KMS-11 (cell line): ENCODE data around the gene ANO8.

Source experiments
- H2AFZ ChIP-seq: fragments of 200-600 bp; sonication (generic); 2 replicates; pipeline ENCODE4 v1.6.1; 2016; ENCODE audit warnings: antibody characterized with exemption, mixed run types, low read depth
- H3K27ac ChIP-seq: fragments of 200-600 bp; sonication (generic); 2 replicates; pipeline ENCODE4 v1.6.1; 2016; ENCODE audit warnings: mild to moderate bottlenecking, mixed run types
- H3K27me3 ChIP-seq: fragments of 200-600 bp; sonication (generic); 2 replicates; pipeline ENCODE4 v1.6.1; 2017; ENCODE audit warnings: mild to moderate bottlenecking, low read depth, mixed run types, moderate library complexity; ENCODE audit not compliant: insufficient read depth
- H3K36me3 ChIP-seq: fragments of 200-600 bp; sonication (generic); 2 replicates; pipeline ENCODE4 v1.6.1; 2017; ENCODE audit warnings: mild to moderate bottlenecking, mixed run types; ENCODE audit not compliant: insufficient read depth
- H3K4me1 ChIP-seq: fragments of 200-600 bp; sonication (generic); 2 replicates; pipeline ENCODE4 v1.6.1; 2016; ENCODE audit warnings: mild to moderate bottlenecking, low read depth, mixed run types; ENCODE audit not compliant: poor library complexity, severe bottlenecking
- H3K4me2 ChIP-seq: fragments of 200-600 bp; sonication (generic); 2 replicates; pipeline ENCODE4 v1.7.0; 2016; ENCODE audit warnings: mild to moderate bottlenecking, mixed run types
- H3K4me3 ChIP-seq: fragments of 200-600 bp; sonication (generic); IDR thresholded peaks from 2 replicates; pipeline ENCODE4 v1.6.1; 2017; ENCODE audit warnings: low read depth, low read length, mixed read lengths; ENCODE audit not compliant: insufficient read depth
- H3K79me2 ChIP-seq: fragments of 200-600 bp; sonication (generic); 2 replicates; pipeline ENCODE4 v1.6.1; 2016; ENCODE audit warnings: low read depth, mixed run types; ENCODE audit not compliant: insufficient read depth
- H3K9ac ChIP-seq: fragments of 200-600 bp; sonication (generic); 2 replicates; pipeline ENCODE4 v1.6.1; 2016; ENCODE audit warnings: mild to moderate bottlenecking, mixed run types
- H4K20me1 ChIP-seq: fragments of 200-600 bp; sonication (generic); 2 replicates; pipeline ENCODE4 v1.6.1; 2016; ENCODE audit warnings: mild to moderate bottlenecking, mixed run types; ENCODE audit not compliant: insufficient read depth
- TF ChIP-seq, protein P1 (sequence below): fragments of 200-600 bp; sonication (generic); conservative IDR thresholded peaks from 2 replicates; pipeline ENCODE4 v1.6.1; 2017; ENCODE audit warnings: low read depth, mild to moderate bottlenecking, antibody characterized with exemption, low read length, moderate library complexity, mixed read lengths

ANO8 gene

DNA sequence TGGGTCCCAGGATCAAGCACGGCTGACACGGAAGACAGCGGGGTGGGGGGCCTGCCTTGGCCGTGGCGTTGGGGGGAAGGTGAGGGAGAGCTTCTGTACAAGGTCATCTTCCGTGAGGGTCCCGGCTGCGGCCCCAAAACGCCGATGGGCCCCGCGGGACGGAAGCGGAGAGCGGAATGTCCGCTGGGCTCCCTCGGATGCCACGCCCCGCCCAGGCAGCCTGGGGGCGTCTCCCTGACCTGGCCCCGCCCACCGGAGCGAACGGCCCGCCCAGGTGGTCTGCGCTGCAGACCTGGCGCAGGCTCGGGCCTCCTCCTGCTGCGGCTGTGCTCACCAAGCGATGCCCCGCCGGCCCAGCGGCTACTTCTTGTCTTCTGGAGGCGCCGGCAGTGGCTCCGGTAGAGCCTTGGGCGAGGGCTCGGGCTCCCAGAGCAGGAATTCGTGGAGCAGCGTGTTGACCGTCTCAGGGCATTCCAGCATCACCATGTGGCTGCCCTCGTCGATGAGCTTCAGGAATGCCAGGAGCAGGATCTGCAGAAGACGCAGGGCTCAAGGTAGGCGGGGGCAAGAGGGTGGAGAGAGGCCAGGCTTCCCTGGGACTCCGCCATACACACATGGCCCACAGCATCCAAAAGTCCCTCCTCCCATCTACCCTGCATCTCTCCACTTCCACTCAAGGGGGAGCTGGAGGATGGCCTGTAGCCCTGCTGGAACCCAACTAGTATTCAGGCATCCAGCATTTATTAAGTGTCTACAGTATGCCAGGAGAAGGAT is 42.2 kb downstream of the ANO8 start:
- TF ChIP-seq, protein P1, sequence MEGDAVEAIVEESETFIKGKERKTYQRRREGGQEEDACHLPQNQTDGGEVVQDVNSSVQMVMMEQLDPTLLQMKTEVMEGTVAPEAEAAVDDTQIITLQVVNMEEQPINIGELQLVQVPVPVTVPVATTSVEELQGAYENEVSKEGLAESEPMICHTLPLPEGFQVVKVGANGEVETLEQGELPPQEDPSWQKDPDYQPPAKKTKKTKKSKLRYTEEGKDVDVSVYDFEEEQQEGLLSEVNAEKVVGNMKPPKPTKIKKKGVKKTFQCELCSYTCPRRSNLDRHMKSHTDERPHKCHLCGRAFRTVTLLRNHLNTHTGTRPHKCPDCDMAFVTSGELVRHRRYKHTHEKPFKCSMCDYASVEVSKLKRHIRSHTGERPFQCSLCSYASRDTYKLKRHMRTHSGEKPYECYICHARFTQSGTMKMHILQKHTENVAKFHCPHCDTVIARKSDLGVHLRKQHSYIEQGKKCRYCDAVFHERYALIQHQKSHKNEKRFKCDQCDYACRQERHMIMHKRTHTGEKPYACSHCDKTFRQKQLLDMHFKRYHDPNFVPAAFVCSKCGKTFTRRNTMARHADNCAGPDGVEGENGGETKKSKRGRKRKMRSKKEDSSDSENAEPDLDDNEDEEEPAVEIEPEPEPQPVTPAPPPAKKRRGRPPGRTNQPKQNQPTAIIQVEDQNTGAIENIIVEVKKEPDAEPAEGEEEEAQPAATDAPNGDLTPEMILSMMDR = peak; percentile 47; the same call in 1 of the 2 replicates
- H3K27ac ChIP-seq = peak overlapping the region; percentile 76
- H2AFZ ChIP-seq = peak overlapping the region; percentile 88
- H3K9ac ChIP-seq = peak overlapping the region; percentile 66; the same call in 1 of the 2 replicates
- H3K4me1 ChIP-seq = peaks cover 7% of the 10 kb centered on the region
- peak overlapping the region; percentile 73 for H3K4me2 ChIP-seq
- H3K27me3 ChIP-seq = 0 out of 2 replicates have a peak, but pooled peaks cover 6% of the 10 kb centered on the region
- H4K20me1 ChIP-seq = no peaks in the 10 kb centered on the region
- no peak overlapping the region for H3K4me3 ChIP-seq
- H3K36me3 ChIP-seq = no peaks in the 10 kb centered on the region
- H3K79me2 ChIP-seq = no peaks in the 10 kb centered on the region

DNA sequence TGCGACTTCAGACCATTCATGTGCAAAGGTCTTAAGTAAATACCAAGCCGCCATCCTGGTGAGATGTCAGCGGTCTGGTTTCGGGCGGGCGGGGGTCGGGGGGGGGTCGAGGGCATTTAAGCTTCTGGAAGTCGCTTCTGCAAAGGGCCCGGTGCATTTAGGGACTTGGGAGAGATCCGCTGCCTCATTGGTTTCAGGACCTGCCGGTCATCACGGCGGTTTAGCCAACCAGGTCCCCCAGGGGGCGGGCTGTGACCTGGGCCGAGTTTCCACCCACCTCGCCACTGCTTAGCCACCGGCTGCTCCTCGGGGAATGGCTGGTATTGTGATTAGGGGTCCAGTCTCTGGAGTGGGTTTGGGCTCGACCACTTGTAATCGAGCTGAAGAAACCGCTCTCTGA is 45.2 kb downstream of the ANO8 start:
- no peak overlapping the region for H2AFZ ChIP-seq
- H4K20me1 ChIP-seq = no peaks in the 10 kb centered on the region
- no peak overlapping the region for H3K9ac ChIP-seq
- H3K4me2 ChIP-seq = no peak overlapping the region
- no peak overlapping the region for H3K4me3 ChIP-seq
- TF ChIP-seq, protein P1 = no peak
- H3K27ac ChIP-seq = no peak overlapping the region
- 0 out of 2 replicates have a peak, but pooled peaks cover 6% of the 10 kb centered on the region for H3K27me3 ChIP-seq
- H3K79me2 ChIP-seq = no peaks in the 10 kb centered on the region
- peaks cover 7% of the 10 kb centered on the region for H3K4me1 ChIP-seq
- no peaks in the 10 kb centered on the region for H3K36me3 ChIP-seq

DNA sequence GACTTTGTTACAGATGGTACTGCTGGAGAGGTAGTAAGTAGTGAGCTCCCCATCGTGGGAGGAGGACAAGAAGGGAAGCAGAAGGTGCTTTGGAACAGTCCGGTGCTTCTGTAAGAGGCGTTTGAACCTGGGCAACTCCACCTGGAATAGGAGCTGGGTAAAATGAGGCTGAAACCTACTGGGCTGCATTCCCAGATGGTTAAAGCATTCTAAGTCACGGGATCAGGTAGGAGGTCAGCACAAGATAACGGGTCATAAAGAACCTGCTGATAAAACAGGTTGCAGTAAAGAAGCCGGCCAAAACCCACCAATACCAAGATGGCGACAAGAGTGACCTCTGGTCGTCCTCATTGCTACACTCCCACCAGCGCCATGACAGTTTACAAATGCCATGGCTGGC is 47.9 kb downstream of the ANO8 start:
- TF ChIP-seq, protein P1 = no peak
- Histone ChIP-seq H3K4me3 (no peak overlapping the region), H3K27me3 (0 out of 2 replicates have a peak, but pooled peaks cover 6% of the 10 kb centered on the region), H4K20me1 (no peaks in the 10 kb centered on the region), H3K27ac (no peak overlapping the region), H3K79me2 (no peaks in the 10 kb centered on the region), H2AFZ (no peak overlapping the region), H3K4me2 (no peak overlapping the region), H3K36me3 (no peaks in the 10 kb centered on the region), H3K4me1 (peaks cover 6% of the 10 kb centered on the region), H3K9ac (no peak overlapping the region)

DNA sequence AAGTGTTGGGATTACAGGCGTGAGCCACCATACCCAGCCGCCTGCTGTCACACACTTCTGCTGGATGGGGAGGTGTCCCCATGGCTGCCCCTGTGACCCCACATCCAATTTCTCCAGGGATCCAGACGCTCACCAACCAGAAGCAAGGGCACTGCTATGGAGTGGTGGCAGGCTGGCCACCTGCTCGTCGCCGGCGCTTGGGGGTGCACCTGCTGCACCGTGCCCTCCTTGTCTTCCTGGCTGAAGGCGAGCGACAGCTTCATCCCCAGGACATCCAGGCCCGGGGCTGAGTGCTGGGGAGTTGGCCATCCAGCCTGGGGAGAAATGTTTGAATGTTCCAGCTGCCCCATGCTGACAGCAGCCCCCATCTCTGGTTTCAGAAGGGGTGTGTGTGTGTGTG is 48.4 kb downstream of the ANO8 start:
- Histone ChIP-seq H3K36me3 (no peaks in the 10 kb centered on the region), H4K20me1 (no peaks in the 10 kb centered on the region), H2AFZ (no peak overlapping the region), H3K4me1 (peaks cover 6% of the 10 kb centered on the region), H3K27ac (no peak overlapping the region), H3K4me3 (no peak overlapping the region), H3K9ac (no peak overlapping the region), H3K4me2 (no peak overlapping the region), H3K79me2 (no peaks in the 10 kb centered on the region), H3K27me3 (0 out of 2 replicates have a peak, but pooled peaks cover 6% of the 10 kb centered on the region)
- TF ChIP-seq, protein P1 = no peak
